CD4-positive, alpha-beta memory T cell (primary cell): ENCODE data around the gene IRF4. TPM values are rescaled to one million over a fixed set of nuclear protein-coding genes. Genes with fewer than 3 reads are reported as not detected.

Experiments
- CTCF ChIA-PET: fragments of 350-600 bp; sonication (Branson Sonifier 250); formaldehyde crosslinking; loops from one replicate; lab custom pipeline; 2021; ENCODE audit warnings: inconsistent platforms; ENCODE audit not compliant: partially characterized antibody; lab: Charles Lee
- POLR2A ChIA-PET: fragments of 350-600 bp; sonication (Branson Sonifier 250); formaldehyde crosslinking; loops from one replicate; lab custom pipeline; 2021; ENCODE audit not compliant: partially characterized antibody; lab: Charles Lee
- DNase-seq, 5 donors: peaks; one replicate each; pipeline versions ENCODE4 v3.0.0 to v3.0.0-alpha.2; 2020 to 2022; ENCODE audit warnings: mixed read lengths in 1 of 5
- H3K27ac ChIP-seq: one replicate; pipeline ENCODE4 v1.7.0; 2013; ENCODE audit warnings: low read depth, low read length
- H3K27me3 ChIP-seq: 2 replicates; pipeline ENCODE4 v1.7.0; 2013; ENCODE audit warnings: mild to moderate bottlenecking, low read length, moderate library complexity; ENCODE audit not compliant: insufficient read depth
- H3K36me3 ChIP-seq: 2 replicates; pipeline ENCODE4 v1.7.0; 2013; ENCODE audit warnings: mild to moderate bottlenecking, low read length, moderate library complexity; ENCODE audit not compliant: insufficient read depth
- H3K4me1 ChIP-seq: 2 replicates; pipeline ENCODE4 v1.7.0; 2013; ENCODE audit warnings: mild to moderate bottlenecking, low read length, moderate library complexity; ENCODE audit not compliant: insufficient read depth
- H3K4me3 ChIP-seq, 2 donors: one replicate each; pipeline ENCODE4 v1.7.0; 2013; ENCODE audit warnings: low read length in 2 of 2, mild to moderate bottlenecking in 1 of 2
- H3K9me3 ChIP-seq, 2 donors: one replicate each; pipeline ENCODE4 v1.7.0; 2013; ENCODE audit warnings: low read length in 2 of 2, control low read depth in 1 of 2; ENCODE audit not compliant: control insufficient read depth in 1 of 2
- H3K27ac Mint-ChIP-seq, 7 donors: one replicate each; pipeline ENCODE4 v1.8.0; 2020 to 2021; ENCODE audit warnings: mixed read lengths in 7 of 7, mild to moderate bottlenecking in 6 of 7, inconsistent platforms in 3 of 7, moderate library complexity in 3 of 7
- H3K27me3 Mint-ChIP-seq, 2 donors: one replicate each; pipeline ENCODE4 v1.8.0; 2020 to 2021; ENCODE audit warnings: mixed read lengths in 2 of 2
- H3K36me3 Mint-ChIP-seq, 2 donors: one replicate each; pipeline ENCODE4 v1.8.0; 2020 to 2021; ENCODE audit warnings: mixed read lengths in 2 of 2, inconsistent platforms in 1 of 2, mild to moderate bottlenecking in 1 of 2
- H3K4me1 Mint-ChIP-seq, 4 donors: one replicate each; pipeline ENCODE4 v1.8.0; 2020 to 2021; ENCODE audit warnings: mixed read lengths in 4 of 4, mild to moderate bottlenecking in 1 of 4
- H3K4me3 Mint-ChIP-seq, 8 donors: one replicate each; pipeline ENCODE4 v1.8.0; 2020 to 2021; ENCODE audit warnings: mixed read lengths in 8 of 8, mild to moderate bottlenecking in 7 of 8, moderate library complexity in 6 of 8, inconsistent platforms in 3 of 8
- H3K9me3 Mint-ChIP-seq, 8 donors: one replicate each; pipeline ENCODE4 v1.8.0; 2020 to 2021; ENCODE audit warnings: mixed read lengths in 8 of 8, mild to moderate bottlenecking in 5 of 8, inconsistent platforms in 3 of 8, moderate library complexity in 1 of 8
- intact Hi-C: fragments of 100-400 bp; cut with micrococcal nuclease; formaldehyde crosslinking; loops from one replicate; pipeline ENCODE4 v1.15.1; 2023
- polyA plus RNA-seq, 2 donors: library from polyadenylated mRNA; unstranded; fragments of 300-500 nt; fragmentation: Illumina TruSeq; gene quantifications; one replicate each; pipeline ENCODE4 v1.2.3, GENCODE V29; 2021
- total RNA-seq, 2 experiments: library from RNA; stranded (reverse); gene quantifications; one replicate each; pipeline ENCODE4 v1.2.3, GENCODE V29; 2021

IRF4 gene
- total and polyA plus RNA-seq, 4 experiments from 2014 or later: 2.7 to 8.6 (median 7.1) TPM

- Mint-ChIP-seq H3K4me1 (peaks cover 18 to 44% (median 30%) of the 10 kb centered on the region in 4 donors), H3K9me3 (no peaks in the 10 kb centered on the region), H3K27ac (no peak overlapping the region), H3K36me3 (no peaks in the 10 kb centered on the region), H3K27me3 (no peaks in the 10 kb centered on the region), H3K4me3 (no peak overlapping the region)
- no peaks in the 10 kb centered on the region for H3K27me3 ChIP-seq
- no peak overlapping the region for H3K4me3 ChIP-seq
- H3K36me3 ChIP-seq: no peaks in the 10 kb centered on the region
- no peak for DNase-seq
- intact Hi-C loops: no loop called here
- H3K27ac ChIP-seq: no peak overlapping the region
- ChIA-PET CTCF (no interaction called here), POLR2A (no interaction called here)
- peaks cover 30% of the 10 kb centered on the region for H3K4me1 ChIP-seq
- H3K9me3 ChIP-seq: no peaks in the 10 kb centered on the region
Measured at GRCh38 chr6:429515-430121, 38.1 kb downstream of the IRF4 start.

- intact Hi-C loops: no loop called here
- Mint-ChIP-seq H3K27ac (no peak overlapping the region), H3K9me3 (no peaks in the 10 kb centered on the region), H3K27me3 (no peaks in the 10 kb centered on the region), H3K36me3 (no peaks in the 10 kb centered on the region), H3K4me3 (no peak overlapping the region), H3K4me1 (peaks cover 22 to 51% (median 39%) of the 10 kb centered on the region in 4 donors)
- no peaks in the 10 kb centered on the region for H3K9me3 ChIP-seq
- H3K4me1 ChIP-seq: peaks cover 30% of the 10 kb centered on the region
- no peaks in the 10 kb centered on the region for H3K27me3 ChIP-seq
- no peak overlapping the region for H3K27ac ChIP-seq
- POLR2A ChIA-PET: interaction anchor here (0.7 kb wide), 1 partner anchor 15 kb away, joined by 3 read pairs; no protein-coding TSS in a partner anchor
- CTCF ChIA-PET: interaction anchor here (1.4 kb wide), 1 partner anchor 161 kb away, joined by 4 read pairs; no protein-coding TSS in a partner anchor
- H3K36me3 ChIP-seq: no peaks in the 10 kb centered on the region
- no peak for DNase-seq
- no peak overlapping the region for H3K4me3 ChIP-seq
Measured at GRCh38 chr6:431504-431903, 40.0 kb downstream of the IRF4 start.

- no peaks in the 10 kb centered on the region for H3K9me3 Mint-ChIP-seq
- H3K4me1 Mint-ChIP-seq: peaks cover 22 to 51% (median 39%) of the 10 kb centered on the region in 4 donors
- CTCF ChIA-PET: interaction anchor here (1.4 kb wide), 1 partner anchor 161 kb away, joined by 4 read pairs; no protein-coding TSS in a partner anchor
- peak overlapping the region in 2 of 7 donors; percentile 1 to 54 for H3K27ac Mint-ChIP-seq
- Histone ChIP-seq H3K9me3 (no peaks in the 10 kb centered on the region), H3K27me3 (no peaks in the 10 kb centered on the region), H3K4me3 (no peak overlapping the region), H3K4me1 (peaks cover 30% of the 10 kb centered on the region), H3K36me3 (no peaks in the 10 kb centered on the region), H3K27ac (no peak overlapping the region)
- peak overlapping the region in 3 of 8 donors; percentile 0 to 39 (median 32) for H3K4me3 Mint-ChIP-seq
- H3K27me3 Mint-ChIP-seq: no peaks in the 10 kb centered on the region
- intact Hi-C loops: no loop called here
- H3K36me3 Mint-ChIP-seq: no peaks in the 10 kb centered on the region
- peak in 3 of 5 donors; percentile 15 to 55 (median 19) for DNase-seq
- POLR2A ChIA-PET: interaction anchor here (0.7 kb wide), 1 partner anchor 15 kb away, joined by 3 read pairs; no protein-coding TSS in a partner anchor
Measured at GRCh38 chr6:431986-432385, 40.4 kb downstream of the IRF4 start.

GRCh38 chr6:434051-434705 lies 42.6 kb downstream of the IRF4 start:
- H3K4me3 Mint-ChIP-seq: peak overlapping the region in 1 of 8 donors; percentile 66
- DNase-seq: no peak
- no peak overlapping the region for H3K27ac ChIP-seq
- H3K27ac Mint-ChIP-seq: peak overlapping the region in 1 of 7 donors; percentile 10
- ChIA-PET CTCF (interaction anchor here (0.6 to 1.4 kb wide), 2 partner anchors 10 to 92 kb away, joined by 4 to 7 read pairs; no protein-coding TSS in a partner anchor), POLR2A (interaction anchor here (1.3 to 1.6 kb wide), 2 partner anchors 11 to 238 kb away, joined by 3 to 4 read pairs; no protein-coding TSS in a partner anchor)
- intact Hi-C loops: no loop called here
- no peak overlapping the region for H3K4me3 ChIP-seq
- no peaks in the 10 kb centered on the region for H3K27me3 ChIP-seq
- peaks cover 17% of the 10 kb centered on the region for H3K4me1 ChIP-seq
- no peaks in the 10 kb centered on the region for H3K36me3 ChIP-seq
- H3K9me3 ChIP-seq: no peaks in the 10 kb centered on the region
- no peaks in the 10 kb centered on the region for H3K9me3 Mint-ChIP-seq
- H3K4me1 Mint-ChIP-seq: peaks cover 18 to 45% (median 31%) of the 10 kb centered on the region in 4 donors
- H3K36me3 Mint-ChIP-seq: no peaks in the 10 kb centered on the region
- H3K27me3 Mint-ChIP-seq: no peaks in the 10 kb centered on the region

GRCh38 chr6:435441-436307 lies 44.1 kb downstream of the IRF4 start:
- Mint-ChIP-seq H3K27me3 (no peaks in the 10 kb centered on the region), H3K27ac (peak overlapping the region in 1 of 7 donors; percentile 62), H3K4me3 (no peak overlapping the region), H3K36me3 (no peaks in the 10 kb centered on the region), H3K4me1 (peaks cover 10 to 32% (median 20%) of the 10 kb centered on the region in 4 donors), H3K9me3 (no peaks in the 10 kb centered on the region)
- DNase-seq: no peak
- intact Hi-C loops: no loop called here
- CTCF ChIA-PET: interaction anchor here (1.4 kb wide), 1 partner anchor 9 kb away, joined by 7 read pairs; no protein-coding TSS in a partner anchor
- Histone ChIP-seq H3K4me3 (no peak overlapping the region), H3K36me3 (no peaks in the 10 kb centered on the region), H3K9me3 (no peaks in the 10 kb centered on the region), H3K4me1 (peaks cover 9% of the 10 kb centered on the region), H3K27me3 (no peaks in the 10 kb centered on the region), H3K27ac (no peak overlapping the region)
- POLR2A ChIA-PET: no interaction called here

GRCh38 chr6:436308-437036 lies 44.9 kb downstream of the IRF4 start:
- CTCF ChIA-PET: no interaction called here

More at GRCh38 chr6:436308-437036, 44.9 kb downstream of the IRF4 start:
- no peak for DNase-seq
- intact Hi-C loops: no loop called here
- Histone ChIP-seq H3K4me1 (peaks cover 9% of the 10 kb centered on the region), H3K4me3 (no peak overlapping the region), H3K36me3 (no peaks in the 10 kb centered on the region), H3K27me3 (no peaks in the 10 kb centered on the region), H3K27ac (no peak overlapping the region), H3K9me3 (no peaks in the 10 kb centered on the region)
- Mint-ChIP-seq H3K4me3 (no peak overlapping the region), H3K36me3 (no peaks in the 10 kb centered on the region), H3K27ac (peak overlapping the region in 1 of 7 donors; percentile 62), H3K9me3 (no peaks in the 10 kb centered on the region), H3K27me3 (no peaks in the 10 kb centered on the region), H3K4me1 (peaks cover 8 to 24% (median 18%) of the 10 kb centered on the region in 4 donors)
- POLR2A ChIA-PET: no interaction called here
